Activated effector memory CD4-positive, alpha-beta T cell treated with Interleukin-2 at 50 U/mL for 16 hours (primary cell): Measurements from ENCODE around the gene KTN1.

Experiments used
- DNase-seq: peaks from one replicate; pipeline ENCODE4 v3.0.0-alpha.2; 2020

Gene KTN1, protein sequence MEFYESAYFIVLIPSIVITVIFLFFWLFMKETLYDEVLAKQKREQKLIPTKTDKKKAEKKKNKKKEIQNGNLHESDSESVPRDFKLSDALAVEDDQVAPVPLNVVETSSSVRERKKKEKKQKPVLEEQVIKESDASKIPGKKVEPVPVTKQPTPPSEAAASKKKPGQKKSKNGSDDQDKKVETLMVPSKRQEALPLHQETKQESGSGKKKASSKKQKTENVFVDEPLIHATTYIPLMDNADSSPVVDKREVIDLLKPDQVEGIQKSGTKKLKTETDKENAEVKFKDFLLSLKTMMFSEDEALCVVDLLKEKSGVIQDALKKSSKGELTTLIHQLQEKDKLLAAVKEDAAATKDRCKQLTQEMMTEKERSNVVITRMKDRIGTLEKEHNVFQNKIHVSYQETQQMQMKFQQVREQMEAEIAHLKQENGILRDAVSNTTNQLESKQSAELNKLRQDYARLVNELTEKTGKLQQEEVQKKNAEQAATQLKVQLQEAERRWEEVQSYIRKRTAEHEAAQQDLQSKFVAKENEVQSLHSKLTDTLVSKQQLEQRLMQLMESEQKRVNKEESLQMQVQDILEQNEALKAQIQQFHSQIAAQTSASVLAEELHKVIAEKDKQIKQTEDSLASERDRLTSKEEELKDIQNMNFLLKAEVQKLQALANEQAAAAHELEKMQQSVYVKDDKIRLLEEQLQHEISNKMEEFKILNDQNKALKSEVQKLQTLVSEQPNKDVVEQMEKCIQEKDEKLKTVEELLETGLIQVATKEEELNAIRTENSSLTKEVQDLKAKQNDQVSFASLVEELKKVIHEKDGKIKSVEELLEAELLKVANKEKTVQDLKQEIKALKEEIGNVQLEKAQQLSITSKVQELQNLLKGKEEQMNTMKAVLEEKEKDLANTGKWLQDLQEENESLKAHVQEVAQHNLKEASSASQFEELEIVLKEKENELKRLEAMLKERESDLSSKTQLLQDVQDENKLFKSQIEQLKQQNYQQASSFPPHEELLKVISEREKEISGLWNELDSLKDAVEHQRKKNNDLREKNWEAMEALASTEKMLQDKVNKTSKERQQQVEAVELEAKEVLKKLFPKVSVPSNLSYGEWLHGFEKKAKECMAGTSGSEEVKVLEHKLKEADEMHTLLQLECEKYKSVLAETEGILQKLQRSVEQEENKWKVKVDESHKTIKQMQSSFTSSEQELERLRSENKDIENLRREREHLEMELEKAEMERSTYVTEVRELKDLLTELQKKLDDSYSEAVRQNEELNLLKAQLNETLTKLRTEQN (N-terminal part only)

GRCh38 chr14:55579724-55580469 lies at the start of gene KTN1:
Gene KTN1, plus strand, starts transcription at chr14:55580207. Its CDS starts 31,842 bp downstream, at chr14:55612049.
- peak; percentile 78 for DNase-seq

GRCh38 chr14:55530464-55530863 lies 49.5 kb upstream of the KTN1 start:
- no peak for DNase-seq

DNA sequence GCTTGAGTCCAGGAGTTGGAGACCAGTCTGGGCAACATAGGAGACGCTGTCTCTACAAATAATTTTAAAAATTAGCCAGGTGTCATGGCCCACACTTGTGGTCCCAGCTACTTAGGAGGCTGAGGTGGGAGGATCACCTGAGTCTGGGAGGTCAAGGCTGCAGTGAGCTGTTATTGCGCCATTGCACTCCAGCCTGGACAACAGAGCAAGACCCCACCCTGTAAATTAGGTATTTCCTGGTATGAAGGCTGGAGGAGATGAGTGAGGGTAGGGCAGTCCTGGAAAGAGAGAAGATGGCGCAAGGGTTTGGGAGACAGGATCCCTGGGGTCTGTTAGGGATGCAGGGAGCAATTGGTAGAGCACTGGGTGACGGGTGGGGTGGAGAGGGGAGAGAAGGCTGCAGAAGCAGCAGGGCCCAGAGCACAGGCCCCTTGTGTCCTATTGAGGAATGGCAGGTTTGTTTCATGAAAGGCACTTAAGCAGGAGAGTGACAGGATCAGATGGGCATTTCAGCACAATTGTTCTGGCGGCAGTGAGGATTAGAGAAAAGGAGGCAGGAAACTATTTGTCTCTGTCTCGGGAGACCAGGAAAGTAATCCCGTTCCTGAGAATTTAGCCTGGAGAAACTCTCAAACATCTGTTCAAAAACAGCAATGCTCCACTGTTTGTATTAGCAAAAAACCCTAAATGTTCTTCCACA lies 47.2 kb upstream of the KTN1 start:
- DNase-seq, result no peak

DNA sequence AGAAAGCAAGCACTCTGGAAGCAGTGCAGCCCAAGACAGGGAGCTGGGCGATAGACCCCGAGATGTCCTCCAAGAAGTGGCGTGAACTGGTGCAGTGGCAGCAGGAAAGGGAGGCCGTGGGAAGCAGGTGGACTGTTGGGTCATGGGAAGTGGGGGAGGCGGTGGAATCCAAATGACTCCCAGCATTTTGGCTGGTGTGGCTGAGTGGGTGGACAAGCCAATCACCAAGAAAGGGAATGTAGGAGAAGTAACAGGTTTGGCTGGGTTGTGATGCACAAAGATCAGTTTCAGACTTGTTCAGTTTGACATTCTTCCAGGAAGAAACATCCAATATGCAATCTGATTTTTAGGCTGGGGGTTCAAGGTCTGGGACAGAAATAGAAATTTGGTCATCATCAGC lies 46.0 kb upstream of the KTN1 start:
- no peak for DNase-seq

- no peak for DNase-seq
Observed at GRCh38 chr14:55535516-55536203, 44.3 kb upstream of the KTN1 start.

DNA sequence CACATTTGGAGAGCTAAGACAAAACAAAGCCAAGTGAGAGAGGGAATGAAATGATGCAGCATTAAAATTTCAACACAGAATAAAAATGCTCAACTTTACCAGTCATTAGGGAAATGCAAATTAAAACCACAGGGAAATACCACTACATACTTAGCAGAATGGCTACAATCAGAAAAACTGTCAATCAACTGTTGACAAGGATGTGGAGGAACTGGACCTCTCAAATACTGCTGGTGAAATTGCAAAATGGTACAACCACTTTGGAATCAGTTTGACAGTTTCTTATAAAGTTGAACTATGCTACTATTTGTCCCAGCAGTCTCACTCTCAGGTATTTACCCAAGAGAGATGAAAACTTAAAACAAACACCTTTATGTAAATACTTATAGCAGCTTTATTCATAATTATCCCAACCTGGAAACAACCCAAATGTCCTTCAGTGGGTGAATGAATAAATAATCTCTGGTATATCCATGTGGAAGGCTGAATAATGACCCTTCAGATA lies 43.8 kb upstream of the KTN1 start:
- no peak for DNase-seq

- no peak for DNase-seq
Observed at GRCh38 chr14:55537782-55538181, 42.2 kb upstream of the KTN1 start.

DNA sequence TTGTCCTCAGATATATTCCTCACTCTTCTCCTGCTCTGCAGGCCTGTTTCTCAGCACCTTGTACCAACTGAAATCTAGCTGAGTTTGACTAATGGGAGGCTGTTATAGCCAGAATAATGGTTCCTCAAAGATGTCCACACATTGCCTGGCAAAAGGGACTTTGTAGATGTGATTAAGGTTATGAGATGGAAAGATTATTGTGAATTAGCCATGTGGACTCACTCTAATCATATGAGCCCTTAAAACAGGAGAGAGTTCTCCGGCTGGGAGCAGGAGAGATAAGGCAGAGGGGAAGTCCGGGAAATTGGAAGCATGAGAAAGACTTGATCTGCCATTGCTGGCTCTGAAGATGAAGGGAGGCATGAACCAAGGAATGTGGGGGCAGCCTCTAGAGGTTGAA lies 40.0 kb upstream of the KTN1 start:
- DNase-seq, result no peak

- no peak for DNase-seq
Observed at GRCh38 chr14:55540847-55541773, 38.9 kb upstream of the KTN1 start.

- no peak for DNase-seq
Observed at GRCh38 chr14:55545779-55546178, 34.2 kb upstream of the KTN1 start.

GRCh38 chr14:55546212-55546874 lies 33.7 kb upstream of the KTN1 start:
- DNase-seq, result no peak

- DNase-seq, result no peak
Observed at GRCh38 chr14:55547650-55548315, 32.2 kb upstream of the KTN1 start.

DNA sequence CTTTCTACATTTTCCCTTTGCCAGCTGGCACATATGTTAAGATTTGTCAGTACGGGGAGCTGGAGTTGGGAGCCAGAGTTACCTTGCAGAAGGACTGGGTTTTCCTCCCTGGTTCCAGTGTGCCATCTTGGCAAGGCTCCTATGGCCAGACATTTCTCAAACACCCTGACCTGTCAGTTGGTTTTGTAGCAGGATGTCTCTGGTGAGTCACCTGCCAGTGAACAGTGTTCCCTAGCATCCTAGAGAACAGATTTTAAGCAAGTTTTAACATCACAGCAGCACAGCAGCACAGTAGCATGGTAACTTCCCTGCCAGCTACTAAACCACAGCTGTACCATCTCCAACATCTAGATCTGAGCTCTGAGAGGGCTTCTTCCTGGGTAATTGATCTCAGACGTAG lies 26.2 kb upstream of the KTN1 start:
- no peak for DNase-seq

GRCh38 chr14:55556929-55557623 lies 22.9 kb upstream of the KTN1 start:
- DNase-seq, result no peak

GRCh38 chr14:55562135-55562534 lies 17.9 kb upstream of the KTN1 start:
- no peak for DNase-seq

DNA sequence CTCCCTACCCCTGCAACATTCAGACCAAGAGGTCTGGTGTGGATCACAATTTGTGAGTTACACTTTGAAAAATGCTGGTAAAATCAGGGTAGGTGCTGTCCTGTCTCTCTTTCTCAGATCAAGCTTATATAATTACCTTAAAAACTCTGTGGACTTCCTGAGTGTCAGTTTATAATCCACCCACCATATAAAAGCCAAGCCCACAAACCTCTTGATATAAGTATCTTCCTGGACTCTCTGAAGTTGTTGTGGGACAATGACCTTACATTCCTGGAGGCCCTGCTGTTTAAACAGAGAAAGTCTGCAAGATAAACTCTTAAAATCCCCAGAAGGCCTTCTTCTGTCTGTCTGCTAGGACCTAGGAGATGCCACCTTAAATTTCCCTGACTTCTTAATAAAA lies 11.4 kb upstream of the KTN1 start:
- DNase-seq, result no peak

- DNase-seq, result no peak
Observed at GRCh38 chr14:55571125-55571889, 8.7 kb upstream of the KTN1 start.
